ENCODE results near the gene ANKRD34A. TPM values are rescaled to one million over a fixed set of nuclear protein-coding genes. Genes with fewer than 3 reads are reported as not detected.

The ANKRD34A gene
- total RNA-seq, 4 donors from 2014 or later: 0.54 to 3.7 TPM; not detected in 2

Other genes starting within 250 kb of the ANKRD34A start
- 1 to 10 TPM in 2 of 4 donors, not detected in 2; 3.3 to 4.4 TPM for gene CD160, start 245.1 kb downstream of the ANKRD34A start, total RNA-seq
- 10 to 100 TPM; 10.2 to 31.4 (median 15.0) TPM for gene RNF115, start 140.5 kb downstream of the ANKRD34A start, total RNA-seq
- 10 to 100 TPM; 17.5 to 79.2 (median 34.5) TPM for gene POLR3C, start 140.4 kb downstream of the ANKRD34A start, total RNA-seq
- gene NUDT17, start 118.9 kb downstream of the ANKRD34A start, total RNA-seq: 1 to 10 TPM in 3 of 4 donors, not detected in 1; 1.9 to 2.3 (median 2.0) TPM
- 10 to 100 TPM in 3 of 4 donors, 1 to 10 TPM in 1; 8.9 to 35.5 (median 17.2) TPM for gene PIAS3, start 105.5 kb downstream of the ANKRD34A start, total RNA-seq
- 1 to 10 TPM in 2 of 4 donors, under 1 TPM in 1, not detected in 1; 0.85 to 7.4 (median 1.2) TPM for gene ANKRD35, start 78.7 kb downstream of the ANKRD34A start, total RNA-seq
- gene ITGA10, start 54.5 kb downstream of the ANKRD34A start, total RNA-seq: 10 to 100 TPM in 3 of 4 donors, 1 to 10 TPM in 1; 4.2 to 23.9 (median 22.9) TPM
- gene PEX11B, start 45.9 kb downstream of the ANKRD34A start, total RNA-seq: 10 to 100 TPM; 21.5 to 33.8 (median 27.1) TPM
- gene RBM8A, start 37.1 kb downstream of the ANKRD34A start, total RNA-seq: 100 to 1,000 TPM in 1 of 4 donors, 10 to 100 TPM in 3; 47.6 to 105 (median 57.0) TPM
- gene LIX1L, start 6.6 kb downstream of the ANKRD34A start, total RNA-seq: 10 to 100 TPM in 1 of 4 donors, 1 to 10 TPM in 3; 3.7 to 10.7 (median 4.5) TPM
- 10 to 100 TPM in 3 of 4 donors, 1 to 10 TPM in 1; 8.7 to 25.6 (median 12.5) TPM for gene POLR3GL, start 115 bp upstream of the ANKRD34A start, total RNA-seq
- 1,000 to 10,000 TPM in 2 of 4 donors, 100 to 1,000 TPM in 2; 313 to 1,366 (median 694) TPM for gene TXNIP, start 32.0 kb upstream of the ANKRD34A start, total RNA-seq
- not detected for gene HJV, start 57.2 kb upstream of the ANKRD34A start, total RNA-seq
- gene NBPF10, start 180.2 kb upstream of the ANKRD34A start, total RNA-seq: 1 to 10 TPM; 1.2 to 2.5 (median 2.3) TPM